Sigmoid colon (tissue), 4 donors: ENCODE results near the gene ZNF99.

Experiments
- CTCF ChIP-seq, 4 experiments: fragments of 450-650 bp in 3 of 4; fragments of 200-600 bp in 1 of 4; IDR thresholded peaks; one replicate each; pipeline ENCODE4 v1.5.1; 2016 to 2019; ENCODE audit warnings: antibody characterized with exemption in 4 of 4, mild to moderate bottlenecking in 3 of 4, moderate library complexity in 2 of 4
- EP300 ChIP-seq, 4 donors: sonication (generic); formaldehyde crosslinking; IDR thresholded peaks; one replicate each; pipeline ENCODE4 v1.6.1; 2017; ENCODE audit warnings: antibody characterized with exemption in 4 of 4
- POLR2A ChIP-seq, 2 donors: fragments of 450-650 bp; IDR thresholded peaks; one replicate each; pipeline ENCODE4 v1.6.1; 2016; ENCODE audit warnings: antibody characterized with exemption in 2 of 2, mild to moderate bottlenecking in 2 of 2, moderate library complexity in 2 of 2
- POLR2AphosphoS5 ChIP-seq, 4 donors: sonication (generic); formaldehyde crosslinking; IDR thresholded peaks; one replicate each; pipeline ENCODE4 v1.6.1; 2017; ENCODE audit warnings: antibody characterized with exemption in 4 of 4

GRCh38 chr19:22735911-22736645, 47.9 kb downstream of the ZNF99 start:
- no peak for TF ChIP-seq CTCF (IDR thresholded peaks at IDR 0.05)
- no peak for TF ChIP-seq POLR2A (IDR thresholded peaks at IDR 0.05)
- TF ChIP-seq EP300 (IDR thresholded peaks at IDR 0.05) = no peak
- no peak for TF ChIP-seq POLR2AphosphoS5 (IDR thresholded peaks at IDR 0.05)
